Colon (tissue), 2 donors: ENCODE results near the gene HTR3E.
"Not testable (repeated sequence)": the region's sequence is repeated elsewhere in the genome, so short reads cannot be mapped to it uniquely, and the experiment has no call there.

Experiments used
- FAIRE-seq: peaks from 2 replicates; lab custom pipeline; 2012; peaks lifted over from hg19 to GRCh38; lab: Jason Lieb, UNC
- donor health status: control.
- donor health status: control.

HTR3E gene, protein sequence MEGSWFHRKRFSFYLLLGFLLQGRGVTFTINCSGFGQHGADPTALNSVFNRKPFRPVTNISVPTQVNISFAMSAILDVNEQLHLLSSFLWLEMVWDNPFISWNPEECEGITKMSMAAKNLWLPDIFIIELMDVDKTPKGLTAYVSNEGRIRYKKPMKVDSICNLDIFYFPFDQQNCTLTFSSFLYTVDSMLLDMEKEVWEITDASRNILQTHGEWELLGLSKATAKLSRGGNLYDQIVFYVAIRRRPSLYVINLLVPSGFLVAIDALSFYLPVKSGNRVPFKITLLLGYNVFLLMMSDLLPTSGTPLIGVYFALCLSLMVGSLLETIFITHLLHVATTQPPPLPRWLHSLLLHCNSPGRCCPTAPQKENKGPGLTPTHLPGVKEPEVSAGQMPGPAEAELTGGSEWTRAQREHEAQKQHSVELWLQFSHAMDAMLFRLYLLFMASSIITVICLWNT

DNA sequence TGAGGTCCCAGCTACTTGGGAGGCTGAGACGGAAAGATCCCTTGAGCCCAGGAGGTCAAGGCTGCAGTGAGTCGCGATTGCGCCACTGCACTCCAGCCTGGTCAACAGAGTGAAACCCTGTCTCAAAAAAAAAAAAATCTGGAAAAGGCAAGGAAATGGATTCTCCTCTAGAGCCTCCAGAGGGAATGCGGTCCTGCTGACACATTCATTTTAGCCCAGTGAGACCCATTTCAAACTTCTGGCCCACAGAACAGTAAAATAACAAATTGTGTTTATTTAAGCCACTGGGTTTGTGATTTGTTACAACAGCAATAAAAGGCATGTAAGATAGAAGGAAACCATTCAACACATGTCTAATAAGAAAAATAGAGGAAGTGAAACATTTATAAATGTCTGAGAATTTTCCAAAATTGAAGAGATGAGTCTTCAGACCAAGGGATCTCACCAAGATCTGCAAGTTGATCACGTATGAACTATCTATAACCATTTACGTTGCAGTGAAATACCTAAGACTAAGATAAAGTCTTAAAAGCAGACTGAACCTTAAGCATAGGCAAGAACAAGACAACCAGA is at the start of gene HTR3E:
HTR3E (plus strand) TSS at position 254 of the 573 bp plus-strand sequence. CDS start 466 bp downstream, outside the sequence.
- no peak for FAIRE-seq

DNA sequence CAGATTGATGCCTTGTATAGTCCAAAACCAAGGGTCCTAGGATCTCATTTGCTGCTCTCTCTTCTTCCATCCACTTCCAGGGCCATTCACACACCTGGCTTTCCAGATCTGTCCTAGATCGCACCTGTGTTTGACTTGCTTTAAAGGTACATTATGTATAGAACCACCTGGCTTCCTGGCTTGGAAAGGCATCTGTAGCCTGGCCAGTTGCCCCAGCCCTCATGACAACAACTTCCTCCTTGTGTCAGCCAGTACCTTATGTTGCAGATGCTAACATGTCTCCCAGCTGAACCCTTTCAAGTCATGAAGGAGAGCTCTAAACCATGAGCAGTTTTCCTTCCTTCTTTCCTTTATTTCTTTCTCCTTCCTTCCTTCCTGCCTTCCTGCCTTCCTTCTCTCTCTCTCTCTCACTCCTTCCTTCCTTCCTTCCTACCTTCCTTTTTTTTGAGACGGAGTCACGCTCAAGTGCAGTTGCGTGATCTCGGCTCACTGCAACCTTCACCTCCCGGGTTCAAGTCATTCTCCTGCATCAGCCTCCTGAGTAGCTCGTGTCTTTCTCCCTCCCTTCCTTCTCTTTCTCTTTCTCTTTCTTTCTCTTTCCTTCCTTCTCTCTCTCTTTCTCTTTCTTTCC is 46.5 kb upstream of the HTR3E start:
- FAIRE-seq = no peak

DNA sequence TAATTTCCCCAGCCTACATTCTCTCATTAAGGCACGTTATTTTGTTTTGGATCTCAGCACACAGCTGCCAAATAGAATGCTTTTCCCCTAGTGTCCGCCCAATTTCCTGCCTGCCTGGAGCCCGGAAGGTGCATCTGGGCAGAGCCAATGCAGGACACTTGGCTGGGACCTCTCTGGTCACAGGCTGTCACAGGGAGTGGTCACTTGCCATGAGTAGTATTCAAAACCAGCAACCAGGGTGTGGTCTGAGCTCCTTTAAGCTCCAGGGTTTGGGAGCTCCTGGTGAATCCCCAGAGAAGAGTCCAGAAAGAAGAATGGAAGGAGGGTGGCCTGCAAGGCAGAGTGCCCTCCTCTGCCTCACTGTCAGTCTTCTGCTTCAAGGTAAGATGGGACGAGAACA is 44.1 kb upstream of the HTR3E start, which contains the start of gene HTR3C:
HTR3C (plus strand) TSS at position 281 of the 400 bp plus-strand sequence; CDS start at position 315, 34 bp downstream.
- no peak for FAIRE-seq

DNA sequence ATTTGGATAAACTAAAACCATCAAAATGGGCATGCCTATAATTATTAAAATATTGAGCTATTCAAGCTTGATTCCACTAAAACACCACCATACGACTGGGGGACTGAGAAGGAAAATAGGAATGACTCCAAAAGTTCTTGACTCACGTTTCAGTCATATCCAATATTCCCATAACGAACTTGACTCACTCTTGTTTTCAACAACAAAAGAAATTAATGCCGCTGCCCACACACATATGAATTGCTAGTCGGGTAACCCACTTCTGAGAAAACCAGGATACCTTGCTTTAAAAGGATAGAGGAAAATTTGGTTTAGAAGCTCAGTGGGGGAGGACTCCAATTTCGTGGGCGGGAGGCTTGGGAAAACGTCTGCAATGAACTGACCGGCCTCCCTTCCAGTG is 38.8 kb upstream of the HTR3E start:
- no peak for FAIRE-seq

DNA sequence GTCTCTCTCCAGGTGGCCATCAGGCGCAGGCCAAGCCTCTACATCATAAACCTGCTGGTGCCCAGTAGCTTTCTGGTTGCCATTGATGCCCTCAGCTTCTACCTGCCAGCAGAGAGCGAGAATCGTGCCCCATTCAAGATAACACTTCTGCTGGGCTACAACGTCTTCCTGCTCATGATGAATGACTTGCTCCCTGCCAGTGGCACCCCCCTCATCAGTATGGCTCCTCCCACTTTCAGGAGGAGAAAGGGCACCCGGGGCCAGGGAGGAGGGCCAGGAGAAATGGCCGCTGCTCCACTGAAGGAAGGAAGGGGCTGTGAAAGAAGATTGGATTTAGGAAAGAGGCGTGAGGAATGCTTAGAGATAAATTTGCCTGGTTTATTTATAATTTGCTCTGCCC is 37.4 kb upstream of the HTR3E start:
- FAIRE-seq = no peak

DNA sequence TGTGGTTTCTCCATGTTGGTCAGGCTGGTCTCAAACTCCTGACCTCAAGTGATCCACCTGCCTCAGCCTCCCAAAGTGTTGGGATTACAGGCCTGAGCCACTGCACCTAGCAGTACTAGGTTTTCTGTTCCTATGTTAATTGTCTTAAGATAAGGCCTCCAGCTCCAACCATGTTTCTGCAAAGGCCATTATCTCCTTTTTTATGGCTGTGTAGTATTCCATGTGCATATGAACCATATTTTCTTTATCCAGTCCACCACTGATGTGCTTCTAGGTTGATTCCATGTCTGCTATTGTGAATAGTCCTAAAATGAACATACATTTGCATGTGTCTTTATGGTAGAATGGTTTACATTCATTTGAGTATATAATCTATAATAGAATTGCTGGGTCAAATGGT is 34.2 kb upstream of the HTR3E start:
- no peak for FAIRE-seq

DNA sequence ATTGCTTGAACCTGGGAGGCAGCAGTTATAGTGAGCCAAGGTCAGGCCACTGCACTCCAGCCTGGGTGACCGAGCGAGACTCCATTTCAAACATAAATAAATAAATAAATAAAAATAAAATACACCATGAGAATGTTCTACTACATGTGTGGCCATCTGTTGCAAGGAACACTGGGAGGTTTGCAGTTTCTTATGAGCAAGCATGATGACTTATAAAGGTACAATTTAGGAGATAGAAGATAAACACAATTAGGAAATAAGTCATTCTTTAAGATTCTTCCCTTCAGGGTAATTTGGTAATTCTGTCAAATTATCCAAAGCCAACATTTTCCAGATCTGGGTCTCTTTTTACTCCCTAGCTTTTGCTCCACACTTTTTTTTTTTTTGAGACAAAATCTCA is 30.7 kb upstream of the HTR3E start:
- no peak for FAIRE-seq

DNA sequence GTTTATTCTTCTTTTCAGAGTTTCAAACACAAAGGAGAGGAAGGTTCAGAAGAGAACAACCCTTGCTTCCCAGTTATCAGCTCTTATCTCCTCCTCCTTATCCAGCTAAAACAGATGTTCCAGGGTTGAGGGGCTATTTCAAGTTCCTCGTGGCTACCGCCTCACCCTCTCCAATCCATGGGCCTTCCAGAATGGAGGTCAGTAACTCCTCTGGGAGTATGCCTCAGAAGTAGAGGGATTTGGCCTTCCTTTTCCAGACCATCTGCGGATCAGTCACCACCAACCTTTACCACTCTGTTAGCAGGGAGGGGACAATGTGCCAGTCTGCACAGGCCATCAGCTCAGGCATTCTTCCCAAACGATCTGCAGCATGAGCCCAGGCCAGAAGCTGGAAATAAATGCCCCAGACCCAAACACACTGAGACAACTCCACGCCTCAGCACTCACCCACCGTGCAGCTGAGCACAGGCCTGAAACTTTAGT is 29.2 kb upstream of the HTR3E start:
- FAIRE-seq = no peak

DNA sequence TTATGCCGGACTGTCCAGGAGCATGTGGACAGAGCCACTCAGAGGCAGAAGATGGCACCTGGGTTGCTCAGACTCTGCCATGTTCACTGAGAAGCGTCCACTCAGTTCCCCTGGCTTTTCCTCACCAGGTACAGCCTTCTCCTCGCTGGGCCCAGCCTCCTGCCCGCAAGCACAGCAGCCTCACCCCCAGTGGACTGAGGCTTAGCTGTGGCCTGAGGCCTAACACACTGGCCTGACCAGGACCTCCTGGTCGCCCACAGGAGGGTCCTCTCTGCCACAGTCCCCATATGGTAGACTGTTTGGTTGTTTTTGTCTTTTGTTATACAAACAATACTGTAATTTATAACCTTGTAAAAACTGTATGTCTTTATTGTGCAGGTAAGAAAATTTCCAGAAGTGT is 28.5 kb upstream of the HTR3E start:
- FAIRE-seq = no peak

DNA sequence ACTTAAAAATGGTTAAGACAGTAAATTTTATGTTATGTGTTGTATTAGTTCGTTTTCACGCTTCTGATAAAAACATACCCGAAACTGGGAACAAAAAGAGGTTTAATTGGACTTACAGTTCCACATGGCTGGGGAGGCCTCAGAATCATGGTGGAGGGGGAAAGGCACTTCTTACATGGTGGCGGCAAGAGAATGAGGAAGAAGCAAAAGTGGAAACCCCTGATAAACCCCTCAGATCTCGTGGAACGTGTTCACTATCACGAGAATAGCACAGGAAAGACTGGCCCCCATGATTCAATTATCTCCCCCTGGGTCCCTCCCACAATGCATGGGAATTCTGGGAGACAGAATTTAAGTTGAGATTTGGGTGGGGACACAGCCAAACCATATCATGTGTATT is 25.7 kb upstream of the HTR3E start:
- not testable (repeated sequence) for FAIRE-seq

DNA sequence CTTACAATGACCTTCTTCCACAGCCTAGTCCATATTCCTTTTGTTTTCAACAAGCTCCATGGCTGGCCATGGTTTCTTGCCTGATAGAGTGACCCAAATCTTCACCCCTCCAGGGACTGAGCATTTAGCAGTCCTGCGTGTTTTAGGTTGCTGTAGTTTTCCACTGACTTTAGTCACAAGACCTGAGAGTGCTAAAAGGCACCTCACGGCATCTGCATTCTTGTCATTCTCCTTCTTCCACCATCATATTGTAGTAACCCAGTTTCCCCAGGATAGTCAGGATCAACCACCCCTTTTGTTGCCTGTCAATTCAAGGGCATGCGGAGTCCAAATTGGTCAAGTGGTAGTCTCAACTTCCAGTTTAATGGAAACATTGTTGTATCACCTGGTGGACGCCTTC is 23.2 kb upstream of the HTR3E start:
- no peak for FAIRE-seq

DNA sequence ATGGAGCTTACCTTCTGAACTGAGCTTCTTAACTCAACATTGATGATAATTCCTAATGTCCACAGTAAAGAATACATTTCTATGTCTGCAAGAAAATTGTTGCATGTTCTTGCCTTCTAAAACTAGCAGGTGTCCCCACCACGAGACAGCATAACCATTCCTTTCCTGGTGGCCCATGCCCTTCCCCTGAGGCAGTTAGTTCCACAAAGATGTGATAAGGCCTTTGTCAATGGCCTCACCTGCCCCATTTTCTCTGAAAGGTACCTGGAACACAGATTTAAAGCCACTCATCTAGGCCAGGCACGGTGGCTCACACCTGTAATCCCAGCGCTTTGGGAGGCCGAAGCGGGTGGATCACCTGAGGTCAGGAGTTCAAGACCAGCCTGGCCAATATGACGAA is 21.0 kb upstream of the HTR3E start:
- FAIRE-seq = no peak

DNA sequence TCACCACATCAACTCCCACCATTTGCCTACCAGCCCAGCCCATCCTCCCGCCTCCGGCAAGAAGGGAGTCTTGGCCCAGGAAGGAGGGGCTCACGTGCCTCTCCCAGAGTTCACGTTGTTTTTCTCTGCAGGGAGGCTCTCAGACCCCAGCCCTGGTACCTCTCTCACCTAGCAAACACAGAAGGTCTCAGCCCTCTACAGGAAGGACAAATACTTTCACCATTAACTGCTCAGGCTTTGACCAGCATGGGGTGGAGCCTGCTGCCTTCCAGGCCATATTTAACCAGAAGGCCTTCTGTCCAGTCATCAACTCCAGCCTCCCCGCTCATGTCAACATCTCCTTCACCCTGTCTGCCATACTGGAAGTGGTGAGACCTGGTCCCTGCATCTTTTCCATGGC is 19.0 kb upstream of the HTR3E start:
- FAIRE-seq = no peak

DNA sequence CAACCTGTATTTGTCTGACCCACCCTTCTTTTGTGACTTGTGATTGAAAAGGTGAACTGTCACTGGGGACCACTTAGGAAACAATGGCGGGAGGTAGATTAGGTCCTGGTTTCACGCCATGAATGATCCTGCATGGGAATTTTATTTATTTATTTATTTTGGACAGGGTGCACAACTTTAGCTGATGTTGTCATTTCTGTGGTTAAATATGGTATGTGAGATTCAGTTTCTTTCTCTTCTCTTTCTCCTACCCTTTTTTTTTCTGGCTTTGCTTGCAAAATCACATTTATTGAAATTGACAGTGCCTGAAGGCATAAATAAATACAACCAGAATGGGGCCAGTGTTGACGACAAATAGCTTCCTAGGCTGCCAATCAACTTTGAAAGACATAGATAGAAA is 18.0 kb upstream of the HTR3E start:
- no peak for FAIRE-seq

DNA sequence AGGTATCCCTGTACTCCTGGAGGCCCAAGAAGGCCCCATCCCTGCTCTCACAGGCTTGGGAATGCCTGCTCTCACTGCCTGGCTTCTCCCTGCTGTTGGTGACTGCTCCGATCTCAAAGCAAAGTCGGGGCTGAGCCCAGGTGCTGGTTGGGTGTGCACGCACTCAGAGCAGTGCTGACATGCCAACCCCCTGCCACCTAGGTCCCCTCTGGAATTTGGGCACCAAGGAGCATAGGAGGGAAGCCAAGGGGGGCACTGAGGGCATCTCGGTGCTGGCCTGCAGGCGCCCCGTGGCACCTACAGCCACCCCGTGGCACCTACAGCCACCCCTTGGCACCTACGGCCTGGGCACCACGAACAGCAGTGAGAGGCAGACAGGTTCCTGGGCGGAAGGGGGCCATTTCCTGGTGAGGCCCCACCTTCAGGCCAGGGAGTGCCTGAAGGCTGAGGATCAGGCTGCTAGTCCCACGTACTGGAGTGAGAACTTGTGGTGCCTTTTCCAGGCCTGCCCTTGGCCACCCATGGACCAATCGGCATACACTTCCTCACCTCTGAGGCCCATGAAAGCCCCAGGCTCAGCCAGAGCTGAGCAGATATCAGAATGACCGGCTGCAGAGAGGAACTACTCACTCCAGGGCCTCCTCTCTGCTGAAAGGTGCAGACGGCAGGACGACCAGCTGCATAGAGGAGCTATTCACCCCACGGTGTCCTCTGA is 15.6 kb upstream of the HTR3E start:
- FAIRE-seq = no peak

DNA sequence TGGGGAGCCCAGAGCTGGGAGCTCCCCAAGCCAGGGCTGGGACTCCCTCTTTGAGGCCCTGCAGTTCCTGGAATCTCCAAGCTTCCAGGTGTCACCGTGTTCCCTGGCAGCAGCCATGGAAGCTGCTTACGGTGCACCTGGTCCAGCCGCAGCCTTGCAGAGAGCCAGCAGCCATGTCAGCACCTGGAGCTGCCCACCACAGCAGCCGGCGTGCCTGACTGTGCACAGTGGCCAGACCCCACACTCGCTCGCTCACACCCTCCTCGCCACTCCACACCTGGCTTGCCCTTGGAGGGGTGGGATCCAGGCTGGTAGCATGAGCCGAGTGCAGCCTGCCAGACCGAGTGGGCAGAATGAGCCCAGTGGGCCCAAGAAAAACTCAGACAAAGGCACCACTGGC is 14.8 kb upstream of the HTR3E start:
- FAIRE-seq = no peak

DNA sequence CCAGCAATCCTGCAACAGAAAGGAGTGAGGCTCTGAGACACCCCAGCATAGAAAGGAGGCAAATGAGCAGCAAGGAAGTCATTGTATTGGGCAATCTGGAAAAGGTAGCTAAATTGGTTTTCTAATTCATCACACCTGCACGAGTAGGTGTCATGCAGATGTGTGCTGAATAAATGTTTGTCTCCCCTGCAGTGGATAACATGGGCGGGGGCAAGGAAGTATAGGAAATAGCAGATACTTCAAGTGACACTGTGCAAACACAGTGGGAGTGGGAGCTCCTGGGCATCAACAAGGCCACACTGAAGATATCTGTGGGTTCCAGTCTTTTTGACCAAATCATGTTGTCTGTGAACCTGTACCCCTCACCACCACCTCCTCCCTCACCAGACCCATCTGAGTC is 14.4 kb upstream of the HTR3E start:
- no peak for FAIRE-seq

DNA sequence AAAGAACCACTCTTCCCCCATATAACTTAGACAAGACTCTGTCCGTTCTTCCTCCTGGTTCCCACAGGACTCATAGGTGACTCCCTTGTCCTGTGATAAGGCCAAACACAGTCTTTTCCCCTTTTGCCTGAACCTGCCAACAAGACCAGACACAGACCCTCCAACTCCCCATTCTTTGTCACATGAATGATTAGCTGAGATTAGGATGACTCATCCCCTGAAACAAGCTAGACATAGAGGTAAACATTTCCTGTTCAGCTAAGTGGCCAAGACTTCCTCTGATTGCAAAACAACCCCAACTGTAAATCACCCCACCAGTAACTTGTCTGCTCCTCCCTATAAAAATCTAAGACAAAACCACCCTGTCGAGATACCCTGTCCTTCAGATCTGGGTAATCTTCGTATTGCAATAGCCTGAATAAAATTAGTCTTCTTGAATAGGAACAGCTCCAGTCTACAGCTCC is 11.4 kb upstream of the HTR3E start:
- no peak for FAIRE-seq

DNA sequence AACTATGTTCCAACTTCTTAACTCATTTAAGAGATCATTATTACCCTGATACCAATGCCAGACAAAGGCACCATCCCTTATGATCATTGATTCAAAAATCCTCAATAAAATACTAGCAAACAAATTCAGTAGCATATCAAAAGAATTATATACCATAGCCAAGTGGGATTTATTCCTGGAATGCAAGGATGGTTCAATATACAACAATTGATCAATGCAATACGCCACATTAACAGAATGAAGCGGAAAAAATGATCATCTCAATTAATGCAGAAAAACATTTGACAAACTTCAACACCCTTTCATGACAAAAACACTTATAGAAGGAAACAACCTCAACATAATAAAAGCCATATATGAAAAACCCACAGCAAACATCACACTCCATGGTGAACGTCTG is 4.7 kb upstream of the HTR3E start:
- FAIRE-seq = no peak

DNA sequence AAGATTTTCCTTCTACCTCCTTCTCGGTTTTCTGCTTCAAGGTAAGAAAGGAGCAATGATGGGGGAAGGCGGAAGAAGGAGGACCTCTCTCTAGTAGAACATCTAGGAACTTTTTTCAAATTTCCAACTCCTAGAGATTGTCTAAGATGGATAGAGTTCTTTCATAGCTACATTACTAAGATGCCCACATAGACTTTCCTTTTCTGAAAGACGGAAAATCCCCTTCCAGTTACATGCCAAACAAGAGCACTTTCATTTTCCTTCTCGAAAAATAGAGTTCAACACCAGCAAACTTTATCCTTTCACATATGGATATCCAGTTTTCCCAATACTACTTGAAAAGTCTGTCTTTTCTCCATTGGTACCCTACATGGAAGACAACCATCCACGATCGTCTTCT is 692 bp downstream of the HTR3E start:
- FAIRE-seq = no peak

DNA sequence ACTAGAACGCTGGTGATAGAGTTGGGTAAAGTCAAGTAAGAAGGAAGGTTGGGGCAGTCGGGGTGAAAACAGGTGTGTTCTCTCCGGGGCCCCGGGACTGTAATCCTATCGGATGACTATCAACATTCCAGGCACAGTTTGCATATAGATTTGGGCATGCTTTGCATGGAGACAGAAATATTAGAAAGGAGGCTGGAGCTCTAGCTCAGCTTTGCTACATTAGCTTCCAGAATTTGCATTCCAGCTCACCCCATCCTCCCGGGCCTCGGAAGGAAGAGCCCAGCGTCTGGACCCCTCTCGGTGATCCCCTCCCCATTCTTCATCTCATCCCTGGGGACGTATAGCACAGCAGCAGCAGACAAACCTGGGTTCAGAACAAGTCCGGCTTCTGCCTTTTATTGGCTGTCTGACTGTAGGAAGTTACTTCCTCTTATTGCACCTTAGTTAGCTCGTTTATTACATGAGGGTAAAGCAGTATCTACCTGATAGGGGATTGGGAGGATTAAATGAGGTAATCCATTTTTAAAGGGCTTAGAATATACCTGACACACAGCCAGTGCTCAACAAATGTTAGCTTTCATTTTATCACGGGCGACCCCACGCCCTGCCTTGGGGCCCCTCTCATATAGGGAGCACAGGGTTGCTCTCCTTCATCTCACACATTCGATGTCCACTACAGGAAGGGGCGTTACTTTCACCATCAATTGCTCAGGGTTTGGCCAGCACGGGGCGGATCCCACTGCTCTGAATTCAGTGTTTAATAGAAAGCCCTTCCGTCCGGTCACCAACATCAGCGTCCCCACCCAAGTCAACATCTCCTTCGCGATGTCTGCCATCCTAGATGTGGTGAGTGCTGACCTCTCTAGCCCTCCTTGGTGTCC is 3.2 kb downstream of the HTR3E start:
- FAIRE-seq = no peak
